DND-41 (cell line): ENCODE data around the gene TGIF1.

Experiments
- CTCF ChIP-seq: IDR thresholded peaks from 2 replicates; pipeline ENCODE4 v1.5.1; 2012; ENCODE audit warnings: borderline replicate concordance, low read length, moderate library complexity, mild to moderate bottlenecking; ENCODE audit not compliant: poor library complexity, severe bottlenecking; ENCODE audit errors: extremely low read depth
- EZH2 ChIP-seq: IDR thresholded peaks from 3 replicates; pipeline ENCODE4 v1.6.1; 2012; ENCODE audit warnings: borderline replicate concordance, low read depth, mild to moderate bottlenecking, moderate library complexity, low read length, inconsistent platforms; ENCODE audit not compliant: severe bottlenecking

- no peak for TF ChIP-seq CTCF
- TF ChIP-seq EZH2: no peak
Observed at GRCh38 chr18:3499501-3499900, 49.5 kb downstream of the TGIF1 start.
